ENCODE data around the gene PPP3CA. TPM values are rescaled to one million over a fixed set of nuclear protein-coding genes. Genes with fewer than 3 reads are reported as not detected.

Gene PPP3CA
- total RNA-seq, 1 experiment from 2014 or later: 40.2 TPM

DNA sequence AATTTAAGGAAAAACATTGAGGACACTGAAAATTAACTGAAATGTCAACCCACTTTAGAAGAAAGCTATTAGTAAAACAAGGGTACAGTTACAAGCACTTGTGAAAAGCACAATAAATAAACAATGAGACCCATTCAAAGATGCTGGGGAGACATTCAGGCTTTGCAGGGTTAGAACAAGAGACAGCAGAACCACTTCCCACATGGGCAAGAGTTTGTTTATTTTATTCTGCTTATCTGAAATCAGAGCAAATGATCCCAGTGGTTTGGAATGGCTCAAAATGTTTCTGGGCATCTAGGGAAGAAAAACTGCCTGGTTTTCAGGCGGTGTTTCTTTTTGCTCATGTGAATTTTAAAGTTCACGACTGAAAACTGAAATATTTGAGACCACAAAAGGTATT is 42.4 kb downstream of the PPP3CA start:
- no peaks in the 10 kb centered on the region for H3K9me2 ChIP-seq (ENCODE audit: insufficient read depth)
- H3K27ac ChIP-seq: no peak overlapping the region
- peaks cover 3% of the 10 kb centered on the region; the same call in 1 of the 2 replicates for H3K79me2 ChIP-seq (ENCODE audit: low read depth)
- ChIA-PET CTCF (no interaction called here), POLR2A (ENCODE audit: unreplicated experiment) (no interaction called here)
- no peaks in the 10 kb centered on the region for H3K9me3 ChIP-seq (ENCODE audit: insufficient read depth, low read depth)
- H3K4me3 ChIP-seq: no peak overlapping the region
- no peak for DNase-seq
- no peak overlapping the region for H2AFZ ChIP-seq
- H3K36me3 ChIP-seq (ENCODE audit: low read depth): no peaks in the 10 kb centered on the region
- no peak for TF ChIP-seq EZH2 (IDR thresholded peaks at IDR 0.05; ENCODE audit: low read depth)
- H4K20me1 ChIP-seq (ENCODE audit: insufficient read depth): no peaks in the 10 kb centered on the region
- H3K27me3 ChIP-seq (ENCODE audit: insufficient read depth, low read depth): no peaks in the 10 kb centered on the region
- intact Hi-C loops (cut with micrococcal nuclease; ENCODE audit: unreplicated experiment): no loop called here
- BruUV-seq (replicated peaks): no TSS peak
- H3K4me2 ChIP-seq: no peak overlapping the region
- no peaks in the 10 kb centered on the region for H3K4me1 ChIP-seq (replicated peaks; ENCODE audit: insufficient read depth)
- H3F3A ChIP-seq (ENCODE audit: insufficient read depth, low read depth): no peaks in the 10 kb centered on the region

DNA sequence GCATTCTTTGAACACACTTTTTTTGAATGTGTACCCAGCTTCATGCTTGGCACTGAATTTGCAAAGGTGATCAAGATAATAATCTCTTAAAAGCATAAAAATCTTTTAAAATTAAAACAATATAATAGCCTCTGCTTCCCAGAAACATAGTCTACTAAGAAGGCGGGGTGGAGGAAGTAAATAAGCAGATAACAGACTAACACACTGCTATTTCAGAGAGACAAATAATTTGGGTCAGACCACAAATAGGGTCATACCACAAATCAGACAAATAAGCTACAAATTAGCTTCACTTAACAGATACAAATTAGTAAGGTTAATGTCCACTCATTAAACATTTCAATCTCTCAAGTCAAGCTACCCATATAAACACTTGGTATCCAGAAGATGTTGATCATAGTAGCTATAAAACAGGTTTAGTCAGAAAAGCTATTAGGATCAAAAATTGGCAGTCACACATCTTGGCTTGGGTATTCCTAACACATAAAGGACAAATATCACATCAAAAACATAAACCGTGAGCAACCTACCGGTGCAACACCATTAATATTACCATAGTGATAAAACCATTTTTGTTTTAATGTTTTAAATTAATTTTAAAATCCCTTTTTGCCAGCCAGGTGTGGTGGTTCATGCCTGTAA is 47.3 kb downstream of the PPP3CA start:
- intact Hi-C loops (cut with micrococcal nuclease; ENCODE audit: unreplicated experiment): no loop called here
- Histone ChIP-seq H3K27me3 (ENCODE audit: insufficient read depth, low read depth) (no peaks in the 10 kb centered on the region), H3K9me2 (ENCODE audit: insufficient read depth) (no peaks in the 10 kb centered on the region), H3K9me3 (ENCODE audit: insufficient read depth, low read depth) (no peaks in the 10 kb centered on the region), H3K79me2 (ENCODE audit: low read depth) (peaks cover 4% of the 10 kb centered on the region; the same call in 1 of the 2 replicates), H4K20me1 (ENCODE audit: insufficient read depth) (no peaks in the 10 kb centered on the region), H3F3A (ENCODE audit: insufficient read depth, low read depth) (no peaks in the 10 kb centered on the region), H3K4me1 (replicated peaks; ENCODE audit: insufficient read depth) (no peaks in the 10 kb centered on the region), H3K4me3 (no peak overlapping the region), H3K4me2 (no peak overlapping the region), H2AFZ (no peak overlapping the region), H3K36me3 (ENCODE audit: low read depth) (no peaks in the 10 kb centered on the region), H3K27ac (no peak overlapping the region)
- TF ChIP-seq, protein P1, sequence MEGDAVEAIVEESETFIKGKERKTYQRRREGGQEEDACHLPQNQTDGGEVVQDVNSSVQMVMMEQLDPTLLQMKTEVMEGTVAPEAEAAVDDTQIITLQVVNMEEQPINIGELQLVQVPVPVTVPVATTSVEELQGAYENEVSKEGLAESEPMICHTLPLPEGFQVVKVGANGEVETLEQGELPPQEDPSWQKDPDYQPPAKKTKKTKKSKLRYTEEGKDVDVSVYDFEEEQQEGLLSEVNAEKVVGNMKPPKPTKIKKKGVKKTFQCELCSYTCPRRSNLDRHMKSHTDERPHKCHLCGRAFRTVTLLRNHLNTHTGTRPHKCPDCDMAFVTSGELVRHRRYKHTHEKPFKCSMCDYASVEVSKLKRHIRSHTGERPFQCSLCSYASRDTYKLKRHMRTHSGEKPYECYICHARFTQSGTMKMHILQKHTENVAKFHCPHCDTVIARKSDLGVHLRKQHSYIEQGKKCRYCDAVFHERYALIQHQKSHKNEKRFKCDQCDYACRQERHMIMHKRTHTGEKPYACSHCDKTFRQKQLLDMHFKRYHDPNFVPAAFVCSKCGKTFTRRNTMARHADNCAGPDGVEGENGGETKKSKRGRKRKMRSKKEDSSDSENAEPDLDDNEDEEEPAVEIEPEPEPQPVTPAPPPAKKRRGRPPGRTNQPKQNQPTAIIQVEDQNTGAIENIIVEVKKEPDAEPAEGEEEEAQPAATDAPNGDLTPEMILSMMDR (conservative IDR thresholded peaks at IDR 0.05): no peak
- TF ChIP-seq EZH2 (IDR thresholded peaks at IDR 0.05; ENCODE audit: low read depth): no peak
- CTCF ChIA-PET: no interaction called here
- POLR2A ChIA-PET (ENCODE audit: unreplicated experiment): interaction anchor here (0.7 kb wide), 1 partner anchor 722 kb away, joined by 8 read pairs; no protein-coding TSS in a partner anchor
- no peak for DNase-seq
- BruUV-seq (replicated peaks): no TSS peak

DNA sequence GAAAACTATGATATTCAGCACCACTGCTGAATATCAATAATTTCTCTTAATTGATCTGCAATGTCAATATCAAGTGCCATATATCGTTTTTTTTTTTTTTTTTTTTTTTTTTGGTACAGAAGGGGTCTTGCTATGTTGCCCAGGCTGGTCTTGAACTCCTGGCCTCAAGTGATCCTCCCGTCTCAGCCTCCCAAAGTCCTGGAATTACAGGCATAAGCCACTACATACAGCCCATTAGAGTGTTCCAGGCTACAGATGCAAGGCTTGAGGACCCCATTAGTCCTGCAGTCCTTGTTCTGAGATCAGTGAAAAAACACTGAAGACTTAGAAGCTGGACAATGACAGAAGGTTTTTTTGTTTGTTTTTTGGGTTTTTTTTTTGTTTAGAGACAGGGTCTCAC is 48.3 kb downstream of the PPP3CA start:
- H3K4me2 ChIP-seq: no peak overlapping the region
- H3K79me2 ChIP-seq (ENCODE audit: low read depth): peaks cover 4% of the 10 kb centered on the region; the same call in 1 of the 2 replicates
- H3K4me3 ChIP-seq: no peak overlapping the region
- H3K9me3 ChIP-seq (ENCODE audit: insufficient read depth, low read depth): no peaks in the 10 kb centered on the region
- no peaks in the 10 kb centered on the region for H3K4me1 ChIP-seq (replicated peaks; ENCODE audit: insufficient read depth)
- intact Hi-C loops (cut with micrococcal nuclease; ENCODE audit: unreplicated experiment): no loop called here
- no peaks in the 10 kb centered on the region for H3K9me2 ChIP-seq (ENCODE audit: insufficient read depth)
- H4K20me1 ChIP-seq (ENCODE audit: insufficient read depth): no peaks in the 10 kb centered on the region
- H3K27ac ChIP-seq: no peak overlapping the region
- H3F3A ChIP-seq (ENCODE audit: insufficient read depth, low read depth): no peaks in the 10 kb centered on the region; the same call in 1 of the 2 replicates
- H2AFZ ChIP-seq: no peak overlapping the region
- CTCF ChIA-PET: no interaction called here
- BruUV-seq (replicated peaks): no TSS peak
- DNase-seq: no peak
- POLR2A ChIA-PET (ENCODE audit: unreplicated experiment): no interaction called here
- no peaks in the 10 kb centered on the region for H3K27me3 ChIP-seq (ENCODE audit: insufficient read depth, low read depth)
- TF ChIP-seq, protein P1 (conservative IDR thresholded peaks at IDR 0.05): no peak
- no peak for TF ChIP-seq EZH2 (IDR thresholded peaks at IDR 0.05; ENCODE audit: low read depth)
- no peaks in the 10 kb centered on the region for H3K36me3 ChIP-seq (ENCODE audit: low read depth)

DNA sequence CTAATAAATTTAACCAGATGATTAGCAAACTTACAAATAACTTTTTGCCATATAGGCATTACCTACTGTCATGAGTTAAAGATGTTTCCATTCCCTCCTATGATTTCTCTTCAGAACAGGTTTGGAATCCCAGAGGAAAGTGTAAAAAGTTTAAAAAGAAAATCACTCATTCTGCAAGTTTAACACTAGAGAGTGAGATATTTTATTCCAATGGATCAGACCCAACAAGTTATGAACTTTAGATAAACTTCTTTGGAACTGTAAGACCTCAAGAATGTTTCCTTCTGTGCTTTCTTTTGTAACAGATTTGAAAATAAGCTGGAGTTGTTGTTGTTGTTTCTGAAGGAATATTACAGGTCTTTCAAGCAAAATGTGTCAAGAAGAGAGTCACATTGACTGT is 51.6 kb downstream of the PPP3CA start:
- no peaks in the 10 kb centered on the region for H3K4me1 ChIP-seq (replicated peaks; ENCODE audit: insufficient read depth)
- peaks cover 4% of the 10 kb centered on the region; the same call in 1 of the 2 replicates for H3K79me2 ChIP-seq (ENCODE audit: low read depth)

More for the DNA sequence above, 51.6 kb downstream of the PPP3CA start:
- intact Hi-C loops (cut with micrococcal nuclease; ENCODE audit: unreplicated experiment): no loop called here
- no peak overlapping the region for H2AFZ ChIP-seq
- no peaks in the 10 kb centered on the region for H3K36me3 ChIP-seq (ENCODE audit: low read depth)
- BruUV-seq (replicated peaks): no TSS peak
- DNase-seq: no peak
- H3K9me3 ChIP-seq (ENCODE audit: insufficient read depth, low read depth): no peaks in the 10 kb centered on the region
- no peak for TF ChIP-seq EZH2 (IDR thresholded peaks at IDR 0.05; ENCODE audit: low read depth)
- TF ChIP-seq, protein P1 (conservative IDR thresholded peaks at IDR 0.05): no peak
- no peak overlapping the region for H3K27ac ChIP-seq
- H4K20me1 ChIP-seq (ENCODE audit: insufficient read depth): no peaks in the 10 kb centered on the region
- ChIA-PET POLR2A (ENCODE audit: unreplicated experiment) (no interaction called here), CTCF (no interaction called here)
- no peak overlapping the region for H3K4me2 ChIP-seq
- H3K27me3 ChIP-seq (ENCODE audit: insufficient read depth, low read depth): no peaks in the 10 kb centered on the region
- no peaks in the 10 kb centered on the region; the same call in 1 of the 2 replicates for H3F3A ChIP-seq (ENCODE audit: insufficient read depth, low read depth)
- H3K9me2 ChIP-seq (ENCODE audit: insufficient read depth): no peaks in the 10 kb centered on the region
- H3K4me3 ChIP-seq: no peak overlapping the region
